Measurements from ENCODE around the gene MYO18A. TPM values are rescaled to one million over a fixed set of nuclear protein-coding genes. Genes with fewer than 3 reads are reported as not detected.

The MYO18A gene
- total and polyA plus RNA-seq, 2 experiments from 2014 or later, result 16.0 to 30.5 TPM

- in situ Hi-C loops (cut with MboI), result no loop called here
- Histone ChIP-seq H3K9me2 (ENCODE audit: insufficient read depth) (no peaks in the 10 kb centered on the region), H3K9me3 (ENCODE audit: low read depth) (no peaks in the 10 kb centered on the region), H3F3A (ENCODE audit: insufficient read depth) (no peaks in the 10 kb centered on the region), H3K9ac (no peak overlapping the region), H4K20me1 (ENCODE audit: insufficient read depth) (no peaks in the 10 kb centered on the region), H3K36me3 (ENCODE audit: low read depth) (no peaks in the 10 kb centered on the region), H3K4me2 (ENCODE audit: unreplicated experiment) (no peak overlapping the region), H3K27me3 (replicated peaks; ENCODE audit: insufficient read depth) (no peaks in the 10 kb centered on the region), H3K4me3 (no peak overlapping the region), H3K27ac (no peak overlapping the region), H2AFZ (no peak overlapping the region), H3K4me1 (ENCODE audit: insufficient read depth) (0 out of 2 replicates have a peak, but pooled peaks cover 7% of the 10 kb centered on the region), H3K79me2 (ENCODE audit: insufficient read depth) (peaks cover 5% of the 10 kb centered on the region; the same call in 1 of the 2 replicates)
- TF ChIP-seq EZH2phosphoT487 (IDR thresholded peaks at IDR 0.05; ENCODE audit: insufficient read depth, low read depth) (no peak), EZH2 (IDR thresholded peaks at IDR 0.05; ENCODE audit: insufficient read depth, poor library complexity, severe bottlenecking) (no peak)
- DNase-seq, result no peak
- 84 to 85% methylated on average over 3 of the region's 3 CpGs for WGBS, 2 experiments (ENCODE audit: low coverage in 1 of 2, low lambda C conversion rate in 2 of 2, missing lambda C conversion rate in 2 of 2)
These were observed 14.9 kb downstream of the MYO18A start for GRCh38 chr17:29165261-29165660.

DNA sequence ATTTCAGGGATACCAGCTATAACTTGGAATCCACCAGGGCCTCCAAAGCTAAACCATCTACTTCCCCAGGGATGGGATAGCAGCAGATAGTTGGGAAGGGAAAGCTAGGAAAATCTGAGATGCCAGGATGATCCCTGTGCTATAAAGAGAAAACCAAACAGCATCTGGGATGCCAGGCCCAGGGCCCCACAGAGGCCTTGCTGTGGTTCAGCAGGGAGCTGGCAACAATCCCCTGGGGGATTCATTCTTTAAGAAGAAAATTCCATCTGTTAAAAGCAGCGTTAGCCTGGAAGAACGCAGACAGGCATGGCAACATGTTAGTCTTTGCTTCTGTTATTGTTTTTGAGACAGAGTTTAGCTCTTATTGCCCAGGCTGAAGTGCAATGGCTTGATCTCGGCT is 16.6 kb downstream of the MYO18A start:
- Histone ChIP-seq H3K27me3 (replicated peaks; ENCODE audit: insufficient read depth) (no peaks in the 10 kb centered on the region), H3K9me2 (ENCODE audit: insufficient read depth) (no peaks in the 10 kb centered on the region), H3K36me3 (ENCODE audit: low read depth) (no peaks in the 10 kb centered on the region), H3K4me3 (no peak overlapping the region), H4K20me1 (ENCODE audit: insufficient read depth) (no peaks in the 10 kb centered on the region), H3K79me2 (ENCODE audit: insufficient read depth) (peaks cover 5% of the 10 kb centered on the region), H3K27ac (no peak overlapping the region), H3K4me2 (ENCODE audit: unreplicated experiment) (no peak overlapping the region), H3K9me3 (ENCODE audit: low read depth) (no peaks in the 10 kb centered on the region), H3F3A (ENCODE audit: insufficient read depth) (no peaks in the 10 kb centered on the region), H3K9ac (no peak overlapping the region), H2AFZ (no peak overlapping the region), H3K4me1 (ENCODE audit: insufficient read depth) (peaks cover 15% of the 10 kb centered on the region)
- DNase-seq, result peak; percentile 56
- in situ Hi-C loops (cut with MboI), result no loop called here
- 66 to 72% methylated on average over 3 of the region's 3 CpGs for WGBS, 2 experiments (ENCODE audit: low coverage in 1 of 2, low lambda C conversion rate in 2 of 2, missing lambda C conversion rate in 2 of 2)
- TF ChIP-seq EZH2phosphoT487 (IDR thresholded peaks at IDR 0.05; ENCODE audit: insufficient read depth, low read depth) (no peak), EZH2 (IDR thresholded peaks at IDR 0.05; ENCODE audit: insufficient read depth, poor library complexity, severe bottlenecking) (no peak)

DNA sequence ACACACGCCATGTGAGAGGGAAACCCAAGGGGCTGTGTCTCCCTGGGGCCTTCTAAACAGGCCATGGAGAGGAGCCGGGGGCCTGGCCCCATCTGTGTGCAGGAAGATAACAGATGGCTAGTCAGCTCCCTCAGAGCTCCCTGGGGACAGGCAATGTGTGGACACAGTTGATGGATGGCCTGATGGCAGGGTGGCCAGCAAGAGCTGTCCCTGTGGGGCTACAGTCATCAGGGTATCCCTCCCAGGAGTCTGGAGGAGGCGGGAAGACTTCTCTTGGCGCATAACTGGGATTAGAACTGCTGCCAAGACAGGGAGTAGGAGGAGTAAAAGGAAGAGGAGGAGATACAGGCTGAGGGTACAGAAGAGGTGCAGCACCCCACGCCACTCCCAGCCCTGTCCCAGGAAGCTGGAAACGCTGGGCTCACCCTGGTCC is 17.3 kb downstream of the MYO18A start:
- peak; percentile 39 for DNase-seq
- Histone ChIP-seq H4K20me1 (ENCODE audit: insufficient read depth) (no peaks in the 10 kb centered on the region), H3K9me2 (ENCODE audit: insufficient read depth) (no peaks in the 10 kb centered on the region), H3K27ac (no peak overlapping the region), H3K4me3 (no peak overlapping the region), H3K9me3 (ENCODE audit: low read depth) (no peaks in the 10 kb centered on the region), H3F3A (ENCODE audit: insufficient read depth) (no peaks in the 10 kb centered on the region), H3K36me3 (ENCODE audit: low read depth) (no peaks in the 10 kb centered on the region), H3K79me2 (ENCODE audit: insufficient read depth) (peaks cover 5% of the 10 kb centered on the region), H3K9ac (no peak overlapping the region), H2AFZ (no peak overlapping the region), H3K4me1 (ENCODE audit: insufficient read depth) (peaks cover 18% of the 10 kb centered on the region), H3K4me2 (ENCODE audit: unreplicated experiment) (no peak overlapping the region), H3K27me3 (replicated peaks; ENCODE audit: insufficient read depth) (no peaks in the 10 kb centered on the region)
- 68 to 77% methylated on average over 6 of the region's 6 CpGs for WGBS, 2 experiments (ENCODE audit: low coverage in 1 of 2, low lambda C conversion rate in 2 of 2, missing lambda C conversion rate in 2 of 2)
- in situ Hi-C loops (cut with MboI), result no loop called here
- TF ChIP-seq EZH2phosphoT487 (IDR thresholded peaks at IDR 0.05; ENCODE audit: insufficient read depth, low read depth), result no peak
- TF ChIP-seq EZH2 (IDR thresholded peaks at IDR 0.05; ENCODE audit: insufficient read depth, poor library complexity, severe bottlenecking), result no peak

GRCh38 chr17:29162082-29162908 is 17.9 kb downstream of the MYO18A start:
- TF ChIP-seq EZH2phosphoT487 (IDR thresholded peaks at IDR 0.05; ENCODE audit: insufficient read depth, low read depth) (no peak), EZH2 (IDR thresholded peaks at IDR 0.05; ENCODE audit: insufficient read depth, poor library complexity, severe bottlenecking) (no peak)
- no peak overlapping the region for H2AFZ ChIP-seq
- peaks cover 19% of the 10 kb centered on the region for H3K4me1 ChIP-seq (ENCODE audit: insufficient read depth)
- H3K9me2 ChIP-seq (ENCODE audit: insufficient read depth), result no peaks in the 10 kb centered on the region
- no peaks in the 10 kb centered on the region for H3K36me3 ChIP-seq (ENCODE audit: low read depth)
- no peak overlapping the region for H3K4me3 ChIP-seq
- H3K27me3 ChIP-seq (replicated peaks; ENCODE audit: insufficient read depth), result no peaks in the 10 kb centered on the region
- H3K9me3 ChIP-seq (ENCODE audit: low read depth), result no peaks in the 10 kb centered on the region
- no peaks in the 10 kb centered on the region for H4K20me1 ChIP-seq (ENCODE audit: insufficient read depth)
- no peaks in the 10 kb centered on the region for H3F3A ChIP-seq (ENCODE audit: insufficient read depth)
- H3K79me2 ChIP-seq (ENCODE audit: insufficient read depth), result peaks cover 5% of the 10 kb centered on the region
- no peak overlapping the region for H3K27ac ChIP-seq
- no peak overlapping the region for H3K4me2 ChIP-seq (ENCODE audit: unreplicated experiment)
- 85 to 93% methylated on average over 11 of the region's 11 CpGs for WGBS, 2 experiments (ENCODE audit: low coverage in 1 of 2, low lambda C conversion rate in 2 of 2, missing lambda C conversion rate in 2 of 2)
- no peak for DNase-seq
- no peak overlapping the region for H3K9ac ChIP-seq
- in situ Hi-C loops (cut with MboI), result no loop called here
